ENCODE measurements around the gene AGAP3. TPM values are rescaled to one million over a fixed set of nuclear protein-coding genes. Genes with fewer than 3 reads are reported as not detected.
A peak's percentile ranks its signal among the peaks of the same experiment; 100 is the strongest.

The AGAP3 gene
- total RNA-seq, 4 donors from 2014 or later, result 49.0 to 75.2 (median 66.2) TPM

- WGBS, 2 donors, result 74 to 83% methylated on average over 9 to 10 of the region's 15 CpGs
- Histone ChIP-seq H3K4me3 (replicated peaks in 1 of 3) (no peak overlapping the region), H3K4me1 (peaks cover 9 to 19% of the 10 kb centered on the region in 2 donors), H3K27ac (no peak overlapping the region), H3K27me3 (no peaks in the 10 kb centered on the region), H3K36me3 (no peaks in the 10 kb centered on the region), H3K9me3 (no peaks in the 10 kb centered on the region)
- intact Hi-C loops (cut with DNase I), result loop anchor here (5.0 kb wide), 2 partner anchors 77 to 212 kb away; no protein-coding TSS in a partner anchor
- DNase-seq, result no peak
- TF ChIP-seq, protein P1, sequence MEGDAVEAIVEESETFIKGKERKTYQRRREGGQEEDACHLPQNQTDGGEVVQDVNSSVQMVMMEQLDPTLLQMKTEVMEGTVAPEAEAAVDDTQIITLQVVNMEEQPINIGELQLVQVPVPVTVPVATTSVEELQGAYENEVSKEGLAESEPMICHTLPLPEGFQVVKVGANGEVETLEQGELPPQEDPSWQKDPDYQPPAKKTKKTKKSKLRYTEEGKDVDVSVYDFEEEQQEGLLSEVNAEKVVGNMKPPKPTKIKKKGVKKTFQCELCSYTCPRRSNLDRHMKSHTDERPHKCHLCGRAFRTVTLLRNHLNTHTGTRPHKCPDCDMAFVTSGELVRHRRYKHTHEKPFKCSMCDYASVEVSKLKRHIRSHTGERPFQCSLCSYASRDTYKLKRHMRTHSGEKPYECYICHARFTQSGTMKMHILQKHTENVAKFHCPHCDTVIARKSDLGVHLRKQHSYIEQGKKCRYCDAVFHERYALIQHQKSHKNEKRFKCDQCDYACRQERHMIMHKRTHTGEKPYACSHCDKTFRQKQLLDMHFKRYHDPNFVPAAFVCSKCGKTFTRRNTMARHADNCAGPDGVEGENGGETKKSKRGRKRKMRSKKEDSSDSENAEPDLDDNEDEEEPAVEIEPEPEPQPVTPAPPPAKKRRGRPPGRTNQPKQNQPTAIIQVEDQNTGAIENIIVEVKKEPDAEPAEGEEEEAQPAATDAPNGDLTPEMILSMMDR (IDR thresholded peaks at IDR 0.05), result no peak
- no peak for TF ChIP-seq POLR2A (IDR thresholded peaks at IDR 0.05)
Observed at GRCh38 chr7:151109094-151110048, 23.1 kb downstream of the AGAP3 start.

DNA sequence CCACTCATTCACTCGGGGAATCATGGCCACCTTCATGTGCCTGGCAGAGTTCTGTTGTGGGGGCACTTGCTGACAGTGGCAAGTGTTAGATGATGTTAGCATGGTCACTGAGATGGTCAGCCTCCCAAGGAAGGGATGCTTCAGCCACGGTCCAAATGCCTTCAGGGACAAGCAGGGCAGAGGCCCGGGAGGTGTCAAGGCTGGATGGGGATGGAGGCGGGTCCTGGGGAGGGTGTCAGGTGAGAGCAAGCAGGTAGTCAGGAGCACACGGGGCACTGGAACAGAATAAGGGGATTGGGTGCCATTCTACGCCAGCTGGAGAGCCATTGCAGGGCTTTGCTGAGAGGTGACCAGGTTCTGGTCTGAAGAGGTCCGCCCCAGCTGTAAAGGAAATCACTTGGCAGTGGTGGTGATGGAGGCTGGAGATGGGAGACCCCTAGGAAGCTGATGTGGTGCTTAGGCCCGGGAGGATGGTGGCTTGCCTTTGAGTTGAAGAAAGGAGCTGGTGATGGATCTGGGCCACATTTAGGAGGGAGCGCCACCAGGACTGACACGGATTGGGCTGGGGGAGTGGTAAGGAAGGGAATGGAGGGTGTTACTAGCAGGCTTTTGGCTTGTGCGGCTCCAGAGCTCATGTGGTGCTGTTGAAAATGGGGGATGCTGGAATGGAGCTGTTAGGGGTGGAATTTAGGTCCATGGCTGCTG lies 24.1 kb downstream of the AGAP3 start:
- Histone ChIP-seq H3K27ac (no peak overlapping the region), H3K4me1 (peaks cover 9 to 20% of the 10 kb centered on the region in 2 donors), H3K27me3 (no peaks in the 10 kb centered on the region), H3K4me3 (replicated peaks in 1 of 3) (no peak overlapping the region), H3K9me3 (no peaks in the 10 kb centered on the region), H3K36me3 (no peaks in the 10 kb centered on the region)
- 66 to 69% methylated on average over 11 of the region's 11 CpGs for WGBS, 2 donors
- TF ChIP-seq, protein P1 (IDR thresholded peaks at IDR 0.05), result no peak
- no peak for TF ChIP-seq POLR2A (IDR thresholded peaks at IDR 0.05)
- intact Hi-C loops (cut with DNase I), result loop anchor here (5.0 kb wide), 1 partner anchor 213 kb away; no protein-coding TSS in a partner anchor
- DNase-seq, result no peak

GRCh38 chr7:151110941-151111645 lies 24.8 kb downstream of the AGAP3 start:
- no peak for TF ChIP-seq POLR2A (IDR thresholded peaks at IDR 0.05)
- TF ChIP-seq, protein P1 (IDR thresholded peaks at IDR 0.05), result peak; percentile 77 to 93 (median 84)
- WGBS, 2 donors, result 31 to 48% methylated on average over 10 to 20 of the region's 20 CpGs
- intact Hi-C loops (cut with DNase I), result loop anchor here (5.0 kb wide), 1 partner anchor 214 kb away; no protein-coding TSS in a partner anchor
- no peaks in the 10 kb centered on the region for H3K27me3 ChIP-seq
- no peaks in the 10 kb centered on the region for H3K9me3 ChIP-seq
- DNase-seq, result peak; percentile 82 to 84
- H3K4me1 ChIP-seq, result peaks cover 9 to 20% of the 10 kb centered on the region in 2 donors
- H3K4me3 ChIP-seq (replicated peaks in 1 of 3), result no peak overlapping the region
- H3K27ac ChIP-seq, result no peak overlapping the region
- no peaks in the 10 kb centered on the region for H3K36me3 ChIP-seq

DNA sequence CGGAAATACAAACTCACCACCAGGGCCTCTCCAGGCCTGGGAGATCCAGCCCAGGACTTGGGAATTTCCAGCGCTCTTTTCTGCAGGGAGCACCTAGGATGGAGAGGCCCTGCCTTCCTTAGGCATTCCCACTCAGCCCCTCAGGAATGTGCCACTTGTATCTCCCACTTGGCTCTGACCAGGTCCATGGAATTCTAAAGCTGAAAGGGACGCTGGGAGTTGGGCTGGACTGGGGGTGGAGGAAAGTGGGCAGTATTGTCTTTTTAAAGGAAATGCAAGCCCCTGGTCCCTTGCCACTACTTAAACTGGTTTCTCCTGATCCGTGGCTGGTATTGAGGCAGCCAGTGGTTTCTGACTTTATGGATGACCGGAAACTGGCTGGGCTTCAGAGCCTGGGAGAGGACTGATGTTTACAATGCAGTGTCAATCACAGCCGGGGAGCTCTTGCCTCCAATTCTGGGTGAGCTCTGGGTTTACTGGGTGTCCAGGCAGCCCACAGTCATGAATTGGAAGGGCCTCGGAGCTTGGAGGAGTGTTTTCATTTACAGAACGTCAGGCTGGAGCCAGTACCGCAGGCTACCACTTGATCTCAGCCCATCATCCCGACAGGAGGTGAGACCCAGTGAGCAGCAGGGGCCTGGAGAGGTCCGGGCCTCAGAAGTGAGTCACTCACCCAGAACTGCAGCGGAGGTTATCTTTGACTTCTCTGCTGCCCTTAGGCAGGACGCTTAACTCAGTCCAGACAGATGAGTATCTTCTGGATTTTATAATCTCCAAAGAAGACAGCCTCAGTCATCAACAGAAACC lies 27.3 kb downstream of the AGAP3 start:
- Histone ChIP-seq H3K36me3 (peaks cover 6 to 10% of the 10 kb centered on the region in 2 donors), H3K4me1 (peaks cover 15 to 26% of the 10 kb centered on the region in 2 donors), H3K27me3 (no peaks in the 10 kb centered on the region), H3K27ac (peak overlapping the region; percentile 10 to 54 (median 32)), H3K4me3 (replicated peaks in 1 of 3) (peak overlapping the region in 1 of 3 donors; percentile 12), H3K9me3 (no peaks in the 10 kb centered on the region)
- 39 to 41% methylated on average over 7 to 12 of the region's 13 CpGs for WGBS, 2 donors
- TF ChIP-seq, protein P1 (IDR thresholded peaks at IDR 0.05), result peak in 4 of 6 experiments; percentile 9 to 47 (median 32)
- TF ChIP-seq POLR2A (IDR thresholded peaks at IDR 0.05), result peak in 1 of 2 donors; percentile 64
- intact Hi-C loops (cut with DNase I), result loop anchor here (5.0 kb wide), 1 partner anchor 216 kb away; no protein-coding TSS in a partner anchor
- DNase-seq, result peak; percentile 77 to 86
